BJ (cell line): Measurements from ENCODE around the gene ZNF584. TPM values are rescaled to one million over a fixed set of nuclear protein-coding genes. Genes with fewer than 3 reads are reported as not detected.
A peak's percentile ranks its signal among the peaks of the same experiment; 100 is the strongest.
"Not testable (repeated sequence)": the region's sequence is repeated elsewhere in the genome, so short reads cannot be mapped to it uniquely, and the experiment has no call there.

Experiments used
- CTCF ChIA-PET: fragments of 350-600 bp; formaldehyde crosslinking; extraction: SDS; loops from one replicate; lab custom pipeline; 2021; ENCODE audit warnings: antibody characterized with exemption, inconsistent platforms; lab: Yijun Ruan, JAX
- POLR2A ChIA-PET: fragments of 300-600 bp; sonication (Branson Sonifier 250); formaldehyde crosslinking; extraction: SDS; loops from one replicate; lab custom pipeline; 2021; ENCODE audit warnings: antibody characterized with exemption; lab: Charles Lee
- DNase-seq: peaks from one replicate; pipeline ENCODE4 v3.0.0-alpha.2; 2011; ENCODE audit warnings: low read depth
- H3K27me3 ChIP-seq: 2 replicates; pipeline ENCODE4 v1.6.0; 2011; ENCODE audit warnings: low read length; ENCODE audit not compliant: control insufficient read depth, insufficient read depth
- H3K36me3 ChIP-seq: 2 replicates; pipeline ENCODE4 v1.5.1; 2011; ENCODE audit warnings: low read length; ENCODE audit not compliant: control insufficient read depth, insufficient read depth
- H3K4me3 ChIP-seq: 2 replicates; pipeline ENCODE4 v1.5.1; 2011; ENCODE audit warnings: low read depth, mild to moderate bottlenecking, control low read depth, low read length
- polyA plus RNA-seq: library from polyadenylated mRNA; depleted of rRNA; stranded (reverse); fragments of >200 nt; gene quantifications from 2 replicates; pipeline ENCODE4 v1.2.3, GENCODE V29; 2011
- TF ChIP-seq, protein P1 (sequence below): IDR thresholded peaks from 2 replicates; pipeline ENCODE4 v1.5.1; 2011; ENCODE audit warnings: low read depth, mild to moderate bottlenecking, control low read depth, inconsistent platforms, low read length, moderate library complexity; ENCODE audit not compliant: insufficient read depth

The ZNF584 gene
- polyA plus RNA-seq, 1 experiment = 10.0 TPM

GRCh38 chr19:58374200-58374599, 34.2 kb upstream of the ZNF584 start:
- ChIA-PET POLR2A (no interaction called here), CTCF (interaction anchor here (0.9 kb wide), 1 partner anchor 12 kb away, joined by 3 read pairs; the partner anchor contains the start of gene ZNF497)
- H3K27me3 ChIP-seq = no peaks in the 10 kb centered on the region
- no peak for DNase-seq
- TF ChIP-seq, protein P1, sequence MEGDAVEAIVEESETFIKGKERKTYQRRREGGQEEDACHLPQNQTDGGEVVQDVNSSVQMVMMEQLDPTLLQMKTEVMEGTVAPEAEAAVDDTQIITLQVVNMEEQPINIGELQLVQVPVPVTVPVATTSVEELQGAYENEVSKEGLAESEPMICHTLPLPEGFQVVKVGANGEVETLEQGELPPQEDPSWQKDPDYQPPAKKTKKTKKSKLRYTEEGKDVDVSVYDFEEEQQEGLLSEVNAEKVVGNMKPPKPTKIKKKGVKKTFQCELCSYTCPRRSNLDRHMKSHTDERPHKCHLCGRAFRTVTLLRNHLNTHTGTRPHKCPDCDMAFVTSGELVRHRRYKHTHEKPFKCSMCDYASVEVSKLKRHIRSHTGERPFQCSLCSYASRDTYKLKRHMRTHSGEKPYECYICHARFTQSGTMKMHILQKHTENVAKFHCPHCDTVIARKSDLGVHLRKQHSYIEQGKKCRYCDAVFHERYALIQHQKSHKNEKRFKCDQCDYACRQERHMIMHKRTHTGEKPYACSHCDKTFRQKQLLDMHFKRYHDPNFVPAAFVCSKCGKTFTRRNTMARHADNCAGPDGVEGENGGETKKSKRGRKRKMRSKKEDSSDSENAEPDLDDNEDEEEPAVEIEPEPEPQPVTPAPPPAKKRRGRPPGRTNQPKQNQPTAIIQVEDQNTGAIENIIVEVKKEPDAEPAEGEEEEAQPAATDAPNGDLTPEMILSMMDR = no peak
- no peak overlapping the region for H3K4me3 ChIP-seq
- H3K36me3 ChIP-seq = no peaks in the 10 kb centered on the region

DNA sequence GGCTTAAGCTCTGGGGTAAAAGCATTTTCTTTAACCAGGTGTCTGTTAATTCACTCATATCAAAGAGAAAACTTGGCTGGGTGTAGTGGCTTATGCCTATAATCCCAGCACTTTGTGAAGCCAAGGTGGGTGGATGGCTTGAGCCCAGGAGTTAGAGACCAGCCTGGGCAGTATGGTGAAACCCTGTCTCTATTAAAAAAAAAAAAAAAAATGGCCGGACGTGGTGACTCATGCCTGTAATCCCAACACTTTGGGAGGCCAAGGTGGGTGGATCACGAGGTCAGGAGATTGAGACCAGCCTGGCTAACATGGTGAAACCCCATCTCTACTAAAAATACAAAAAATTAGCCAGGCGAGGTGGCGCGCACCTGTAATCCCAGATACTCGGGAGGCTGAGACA, 31.7 kb upstream of the ZNF584 start:
- DNase-seq, CTCF ChIA-PET, POLR2A ChIA-PET, H3K27me3 ChIP-seq, H3K36me3 ChIP-seq, H3K4me3 ChIP-seq: not testable (repeated sequence)

DNA sequence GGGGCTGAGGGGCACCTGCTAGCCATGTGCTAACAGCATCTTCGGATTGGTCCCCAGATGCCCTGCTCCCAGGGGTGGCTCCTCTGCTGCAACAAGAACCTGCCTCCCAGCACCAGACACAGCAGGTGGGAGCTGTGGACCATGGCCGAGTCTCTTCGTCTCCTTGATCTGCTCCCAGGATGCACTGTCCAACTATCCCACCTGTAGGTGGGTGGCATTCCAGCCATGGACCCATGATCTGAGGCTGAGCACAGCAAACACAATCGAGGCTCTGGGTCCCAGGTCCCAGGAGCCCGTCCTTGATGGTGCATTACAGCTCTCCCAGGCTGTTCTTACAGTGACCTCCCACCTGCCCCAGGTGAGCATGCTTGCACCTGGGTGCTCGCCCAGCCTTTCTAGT, 29.2 kb upstream of the ZNF584 start:
- DNase-seq = no peak
- CTCF ChIA-PET = no interaction called here
- TF ChIP-seq, protein P1 = no peak
- no peaks in the 10 kb centered on the region for H3K36me3 ChIP-seq
- no peak overlapping the region for H3K4me3 ChIP-seq
- no peaks in the 10 kb centered on the region for H3K27me3 ChIP-seq
- POLR2A ChIA-PET = no interaction called here

GRCh38 chr19:58380037-58380661, 28.3 kb upstream of the ZNF584 start:
- Histone ChIP-seq H3K4me3 (peak overlapping the region; percentile 62), H3K36me3 (no peaks in the 10 kb centered on the region), H3K27me3 (no peaks in the 10 kb centered on the region)
- CTCF ChIA-PET = interaction anchor here (0.6 kb wide), 1 partner anchor 200 kb away, joined by 3 read pairs; no protein-coding TSS in a partner anchor
- POLR2A ChIA-PET = no interaction called here
- TF ChIP-seq, protein P1 = no peak
- no peak for DNase-seq

DNA sequence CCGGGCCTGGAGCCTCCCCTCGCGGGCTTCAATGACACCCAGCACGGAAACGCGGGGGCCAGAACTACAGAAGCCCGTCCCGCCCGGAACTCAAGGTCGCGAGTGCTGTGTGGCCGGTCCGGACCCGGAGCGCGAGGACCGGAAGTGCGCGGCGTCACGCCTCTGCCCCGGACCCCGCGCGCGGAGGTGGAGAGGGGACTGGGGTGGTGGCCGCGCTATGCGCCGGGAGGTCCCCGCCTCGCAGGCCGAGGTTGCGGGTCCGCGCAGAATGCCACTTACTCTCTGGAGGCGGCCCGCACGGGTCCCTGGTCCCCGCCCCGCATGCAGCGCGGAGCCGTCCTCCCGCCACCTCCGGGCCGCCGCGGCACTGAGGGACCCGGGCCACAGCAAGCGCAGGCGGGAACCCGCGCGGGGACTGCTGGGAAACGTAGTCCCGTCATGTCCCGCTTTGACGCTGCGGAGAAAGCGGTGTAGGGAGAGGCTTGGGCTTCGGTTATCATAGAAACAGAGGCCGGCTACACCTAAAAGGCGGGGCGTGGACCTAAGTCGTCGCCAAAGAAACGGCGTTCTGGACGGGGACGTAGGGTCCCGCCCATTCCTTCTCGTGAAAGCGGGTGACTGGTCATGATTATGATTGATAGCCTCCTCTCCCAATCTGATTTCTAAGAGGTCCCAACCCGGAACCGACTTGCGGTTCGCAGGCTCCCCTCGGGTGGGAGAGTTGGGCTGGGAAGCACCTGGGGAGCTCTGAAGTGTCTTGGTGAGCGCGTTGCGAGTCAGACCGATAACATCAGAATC, 27.6 kb upstream of the ZNF584 start, which contains the start of gene ZNF837:
Gene ZNF837 (minus strand): TSS at position 369 of the 798 bp plus-strand sequence. CDS start 11,698 bp downstream, outside the sequence.
- CTCF ChIA-PET = interaction anchor here (0.6 kb wide), 1 partner anchor 168 kb away, joined by 3 read pairs; no protein-coding TSS in a partner anchor
- peak; percentile 100 for DNase-seq
- POLR2A ChIA-PET = interaction anchor here (0.7 kb wide), 1 partner anchor 24 kb away, joined by 3 read pairs; no protein-coding TSS in a partner anchor
- TF ChIP-seq, protein P1 = no peak
- Histone ChIP-seq H3K27me3 (no peaks in the 10 kb centered on the region), H3K4me3 (peak within 1 kb of the TSS; percentile 62), H3K36me3 (no peaks in the 10 kb centered on the region)
